ENCODE data around the gene TMPRSS13. TPM values are rescaled to one million over a fixed set of nuclear protein-coding genes. Genes with fewer than 3 reads are reported as not detected.
"Not testable (repeated sequence)": the region's sequence is repeated elsewhere in the genome, so short reads cannot be mapped to it uniquely, and the experiment has no call there.

Gene TMPRSS13
- under 1 TPM in 3 of 6 experiments, not detected in 3; 0.09 to 0.61 (median 0.12) TPM for total RNA-seq
- long read RNA-seq, result 0 reads

GRCh38 chr11:117929142-117929915 is at the start of gene TMPRSS13:
TSS of gene TMPRSS13 (minus strand) at chr11:117929402. CDS start at chr11:117929307, 95 bp downstream.
- ATAC-seq, result peak in 1 of 4 donors; percentile 25
- Histone ChIP-seq H3K9me3 (no peaks in the 10 kb centered on the region), H3K27me3 (no peaks in the 10 kb centered on the region), H3K36me3 (no peaks in the 10 kb centered on the region), H3K27ac (no peak within 1 kb of the TSS), H3K4me1 (no peaks in the 10 kb centered on the region), H3K4me3 (no peak within 1 kb of the TSS)
- intact Hi-C loops (cut with DNase I), result no loop called here
- no peak for DNase-seq
- no peak for TF ChIP-seq POLR2A (IDR thresholded peaks at IDR 0.05)
- no peak for TF ChIP-seq CTCF (IDR thresholded peaks at IDR 0.05)
- WGBS (ENCODE audit: insufficient coverage, low coverage, low lambda C conversion rate, missing lambda C conversion rate), result 32% methylated on average over 9 of the region's 13 CpGs

GRCh38 chr11:117978991-117979390 is 49.8 kb upstream of the TMPRSS13 start:
- DNase-seq (peak in 1 of 3 donors; percentile 24), ATAC-seq (no peak)
- Histone ChIP-seq H3K36me3 (no peaks in the 10 kb centered on the region), H3K9me3 (no peaks in the 10 kb centered on the region), H3K27ac (no peak overlapping the region), H3K27me3 (no peaks in the 10 kb centered on the region), H3K4me3 (no peak overlapping the region), H3K4me1 (no peaks in the 10 kb centered on the region)
- WGBS (ENCODE audit: insufficient coverage, low coverage, low lambda C conversion rate, missing lambda C conversion rate), result 33% methylated on average over 2 of the region's 4 CpGs
- intact Hi-C loops (cut with DNase I), result no loop called here
- no peak for TF ChIP-seq CTCF (IDR thresholded peaks at IDR 0.05)
- TF ChIP-seq POLR2A (IDR thresholded peaks at IDR 0.05), result no peak

GRCh38 chr11:117978291-117978910 is 49.2 kb upstream of the TMPRSS13 start:
- intact Hi-C loops (cut with DNase I); H3K4me1 ChIP-seq; H3K9me3 ChIP-seq; ATAC-seq; H3K27ac ChIP-seq; H3K4me3 ChIP-seq; H3K36me3 ChIP-seq; H3K27me3 ChIP-seq: not testable (repeated sequence)
- WGBS (ENCODE audit: insufficient coverage, low coverage, low lambda C conversion rate, missing lambda C conversion rate), result 83% methylated on average over 2 of the region's 36 CpGs
- peak in 1 of 3 donors; percentile 28 for DNase-seq

- WGBS (ENCODE audit: insufficient coverage, low coverage, low lambda C conversion rate, missing lambda C conversion rate), result 89% methylated on average over 5 of the region's 23 CpGs
- H3K27ac ChIP-seq; H3K4me1 ChIP-seq; intact Hi-C loops (cut with DNase I); ATAC-seq; H3K4me3 ChIP-seq; H3K27me3 ChIP-seq; H3K36me3 ChIP-seq; H3K9me3 ChIP-seq: not testable (repeated sequence)
- peak in 1 of 3 donors; percentile 37 for DNase-seq
Observed at GRCh38 chr11:117977612-117978264, 48.5 kb upstream of the TMPRSS13 start.

GRCh38 chr11:117977029-117977428 is 47.8 kb upstream of the TMPRSS13 start:
- Histone ChIP-seq H3K27me3 (no peaks in the 10 kb centered on the region), H3K36me3 (no peaks in the 10 kb centered on the region), H3K9me3 (no peaks in the 10 kb centered on the region), H3K27ac (no peak overlapping the region), H3K4me1 (no peaks in the 10 kb centered on the region), H3K4me3 (no peak overlapping the region)
- DNase-seq (peak in 1 of 3 donors; percentile 20), ATAC-seq (peak in 1 of 4 donors; percentile 16)
- intact Hi-C loops (cut with DNase I), result no loop called here
- WGBS (ENCODE audit: insufficient coverage, low coverage, low lambda C conversion rate, missing lambda C conversion rate), result 52% methylated on average over 3 of the region's 5 CpGs
- TF ChIP-seq CTCF (IDR thresholded peaks at IDR 0.05) (no peak), POLR2A (IDR thresholded peaks at IDR 0.05) (no peak)
